Omental fat pad (tissue), 4 donors: Measurements from ENCODE around the gene ZW10. TPM values are rescaled to one million over a fixed set of nuclear protein-coding genes. Genes with fewer than 3 reads are reported as not detected.

Source experiments
- ATAC-seq: fragments of 150-250 bp; one replicate; pipeline ENCODE4 v1.9.1; 2016; ENCODE audit warnings: mild to moderate bottlenecking, moderate library complexity; ENCODE audit not compliant: low FRiP score
- DNase-seq: peaks from one replicate; pipeline ENCODE4 v3.0.0-alpha.2; 2019; ENCODE audit warnings: low spot score
- total RNA-seq, 4 donors: library from RNA; depleted of rRNA; stranded (reverse); fragments of >200 nt; gene quantifications; one replicate each; pipeline ENCODE4 v1.1.0, GENCODE V29; 2016
- TF ChIP-seq, protein P1 (sequence below), 3 donors: fragments of 450-650 bp; IDR thresholded peaks; one replicate each; pipeline ENCODE4 v1.5.1; 2016 to 2017; ENCODE audit warnings: antibody characterized with exemption in 3 of 3, mild to moderate bottlenecking in 3 of 3, moderate library complexity in 2 of 3

ZW10 gene
- total RNA-seq, 4 donors from 2014 or later, result 9.6 to 12.6 (median 10.3) TPM

DNA sequence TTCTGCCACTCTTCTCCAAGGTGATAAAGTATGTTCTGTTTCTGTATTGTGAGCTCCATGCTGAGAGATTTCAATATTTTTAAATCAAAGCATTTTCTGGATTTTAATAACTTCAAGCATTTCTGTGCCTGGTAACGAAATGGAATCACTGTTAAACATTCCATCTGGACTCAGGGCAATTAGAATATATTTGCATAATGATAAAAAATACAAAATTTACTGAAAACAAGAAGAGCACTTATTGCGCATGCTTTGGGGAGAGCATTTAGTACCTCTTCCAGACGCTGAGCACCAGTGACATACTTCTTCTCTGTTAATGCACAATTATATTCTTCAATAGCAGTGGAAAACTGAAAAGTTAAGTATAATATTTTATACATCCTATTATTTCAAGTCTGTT lies 13.3 kb downstream of the ZW10 start:
- no peak for ATAC-seq
- DNase-seq, result no peak
- TF ChIP-seq, protein P1, sequence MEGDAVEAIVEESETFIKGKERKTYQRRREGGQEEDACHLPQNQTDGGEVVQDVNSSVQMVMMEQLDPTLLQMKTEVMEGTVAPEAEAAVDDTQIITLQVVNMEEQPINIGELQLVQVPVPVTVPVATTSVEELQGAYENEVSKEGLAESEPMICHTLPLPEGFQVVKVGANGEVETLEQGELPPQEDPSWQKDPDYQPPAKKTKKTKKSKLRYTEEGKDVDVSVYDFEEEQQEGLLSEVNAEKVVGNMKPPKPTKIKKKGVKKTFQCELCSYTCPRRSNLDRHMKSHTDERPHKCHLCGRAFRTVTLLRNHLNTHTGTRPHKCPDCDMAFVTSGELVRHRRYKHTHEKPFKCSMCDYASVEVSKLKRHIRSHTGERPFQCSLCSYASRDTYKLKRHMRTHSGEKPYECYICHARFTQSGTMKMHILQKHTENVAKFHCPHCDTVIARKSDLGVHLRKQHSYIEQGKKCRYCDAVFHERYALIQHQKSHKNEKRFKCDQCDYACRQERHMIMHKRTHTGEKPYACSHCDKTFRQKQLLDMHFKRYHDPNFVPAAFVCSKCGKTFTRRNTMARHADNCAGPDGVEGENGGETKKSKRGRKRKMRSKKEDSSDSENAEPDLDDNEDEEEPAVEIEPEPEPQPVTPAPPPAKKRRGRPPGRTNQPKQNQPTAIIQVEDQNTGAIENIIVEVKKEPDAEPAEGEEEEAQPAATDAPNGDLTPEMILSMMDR (IDR thresholded peaks at IDR 0.05), result no peak

DNA sequence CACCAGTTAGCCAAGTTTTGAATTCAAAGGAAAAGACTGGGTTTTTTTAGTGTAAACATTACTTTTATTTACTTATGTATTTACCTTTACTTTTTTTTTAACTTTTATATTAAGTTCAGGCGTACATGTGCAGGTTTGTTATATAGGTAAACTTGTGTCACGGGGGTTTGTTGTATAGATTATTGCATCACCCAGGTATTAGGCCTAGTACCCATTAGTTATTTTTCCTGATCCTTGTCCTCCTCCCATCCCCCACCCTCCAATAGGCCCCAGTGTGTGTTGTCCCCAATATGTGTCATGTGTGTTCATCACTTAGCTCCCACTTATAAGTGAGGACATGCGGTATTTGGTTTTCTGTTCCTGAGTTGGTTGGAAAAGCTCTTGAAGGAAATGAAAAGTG lies 20.6 kb downstream of the ZW10 start:
- TF ChIP-seq, protein P1 (IDR thresholded peaks at IDR 0.05), result no peak
- ATAC-seq (no peak), DNase-seq (no peak)

DNA sequence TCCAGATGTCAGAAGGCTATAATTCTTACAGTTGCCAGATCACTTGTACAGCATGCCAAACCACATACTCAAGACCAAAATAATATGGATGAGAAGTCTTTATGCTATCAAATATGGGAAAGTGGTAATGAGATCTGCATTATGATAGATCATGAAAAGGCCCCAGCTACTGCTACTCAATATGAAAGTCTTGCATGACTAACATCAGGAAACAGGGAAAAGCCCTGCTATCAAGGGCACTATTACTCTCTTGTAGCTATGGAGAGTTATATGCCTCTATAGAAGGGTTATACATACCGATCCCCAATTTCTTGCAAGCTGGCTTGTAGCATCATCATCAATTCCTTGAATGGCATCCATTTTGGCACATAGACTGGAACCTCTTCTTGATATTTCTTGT lies 37.2 kb downstream of the ZW10 start:
- ATAC-seq (no peak), DNase-seq (no peak)
- TF ChIP-seq, protein P1 (IDR thresholded peaks at IDR 0.05), result no peak

DNA sequence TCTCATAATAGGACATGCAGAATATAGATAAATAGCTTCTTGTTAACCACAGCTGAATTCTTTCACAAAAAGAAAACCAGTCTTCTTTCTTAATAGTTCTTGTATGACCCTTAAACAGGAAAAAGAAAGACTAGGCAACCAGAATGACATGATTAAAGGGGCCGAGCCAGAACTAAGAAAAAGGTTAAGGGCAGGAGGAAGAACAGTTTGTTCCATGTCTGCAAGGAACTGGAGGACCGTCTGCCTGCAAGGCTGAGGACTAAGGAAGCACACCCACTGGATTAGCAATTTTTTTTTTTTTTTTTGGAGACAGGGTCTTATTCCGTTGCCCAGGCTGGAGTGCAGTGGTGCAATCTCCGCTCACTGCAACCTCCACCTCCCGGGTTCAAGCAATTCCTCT lies 41.4 kb downstream of the ZW10 start:
- DNase-seq (no peak), ATAC-seq (no peak)
- TF ChIP-seq, protein P1 (IDR thresholded peaks at IDR 0.05), result no peak

DNA sequence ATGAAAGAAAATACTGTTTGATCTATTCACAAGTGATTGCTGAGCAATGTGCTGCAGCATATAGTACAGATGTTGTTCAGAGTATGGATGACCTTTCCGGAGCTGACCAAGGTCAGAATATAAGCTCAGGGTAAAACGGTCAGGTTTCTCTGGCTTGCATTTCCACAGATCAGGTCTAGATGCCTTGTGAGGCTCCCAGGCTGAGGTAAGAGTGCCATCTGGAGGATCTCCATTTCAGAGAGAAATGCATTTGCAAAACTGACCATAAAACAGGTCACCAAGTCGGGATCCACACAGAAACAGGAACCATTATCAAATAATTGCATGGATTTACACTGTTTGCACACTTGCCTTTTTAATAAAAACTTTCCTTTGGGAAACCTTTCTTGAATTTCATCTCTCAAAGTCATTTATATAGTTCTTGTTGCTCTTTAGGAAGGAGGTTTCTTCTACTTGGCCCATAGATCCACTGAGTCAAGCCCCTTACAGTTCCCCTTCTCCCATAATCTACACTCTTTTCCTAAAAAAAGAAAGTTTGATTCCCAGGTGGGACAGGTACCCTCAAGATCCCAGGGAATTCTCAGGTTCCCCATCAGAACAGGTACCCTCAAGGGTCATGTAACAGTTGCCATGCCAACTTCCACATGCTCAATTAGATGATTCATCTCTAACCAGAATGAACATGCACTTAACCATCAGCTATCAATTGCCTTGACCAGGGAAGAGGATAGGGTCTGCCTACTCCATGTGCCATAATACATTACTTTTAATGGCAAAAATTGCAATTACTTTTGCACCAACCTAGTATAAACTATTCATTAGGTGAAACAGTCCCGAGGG lies 42.4 kb downstream of the ZW10 start:
- TF ChIP-seq, protein P1 (IDR thresholded peaks at IDR 0.05), result no peak
- no peak for ATAC-seq

DNA sequence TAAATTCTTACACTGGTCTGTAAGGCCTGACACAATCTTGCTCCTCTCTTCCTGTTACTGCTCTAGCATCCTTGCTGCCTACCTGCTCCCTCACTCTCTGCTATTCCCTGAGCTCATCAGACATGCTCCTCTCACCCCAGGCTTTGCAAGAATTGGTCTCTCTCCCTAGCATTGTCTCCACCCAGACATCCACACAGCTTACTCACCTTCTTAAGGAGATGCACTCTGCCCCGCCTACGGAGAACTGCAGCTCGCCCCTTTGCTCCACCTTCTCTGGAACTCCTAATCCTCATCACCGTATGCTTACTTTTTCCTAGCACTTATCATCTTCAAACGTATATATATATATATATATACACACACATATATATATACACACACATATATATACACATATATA lies 44.0 kb downstream of the ZW10 start:
- no peak for DNase-seq
- TF ChIP-seq, protein P1 (IDR thresholded peaks at IDR 0.05), result no peak
- ATAC-seq, result no peak

More for the DNA sequence above, 42.4 kb downstream of the ZW10 start:
- DNase-seq, result no peak

DNA sequence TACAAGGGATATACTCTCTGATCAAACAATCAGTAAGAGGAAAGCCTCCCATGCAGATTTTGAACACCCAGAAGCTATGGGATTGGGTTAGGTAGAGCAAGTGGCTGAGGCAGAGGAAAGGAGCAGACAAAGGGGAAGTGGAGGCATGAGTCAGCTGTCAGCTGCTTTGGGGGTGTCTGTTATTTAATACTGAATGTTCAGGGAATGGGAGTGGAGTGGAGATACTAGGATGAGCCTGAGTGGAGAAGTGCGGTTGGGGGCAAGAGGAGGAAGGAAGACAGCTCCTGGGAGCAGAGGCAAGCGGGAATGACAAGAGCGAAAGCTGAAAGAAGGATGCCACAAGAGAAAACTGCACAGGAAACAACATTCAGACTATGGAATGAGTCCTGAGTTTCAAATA lies 44.7 kb downstream of the ZW10 start:
- ATAC-seq, result no peak
- TF ChIP-seq, protein P1 (IDR thresholded peaks at IDR 0.05), result no peak
- no peak for DNase-seq
